ENCODE measurements around the gene TERT. TPM values are rescaled to one million over a fixed set of nuclear protein-coding genes. Genes with fewer than 3 reads are reported as not detected.
"Not testable (repeated sequence)": the region's sequence is repeated elsewhere in the genome, so short reads cannot be mapped to it uniquely, and the experiment has no call there.

The TERT gene
- total and polyA plus RNA-seq, 12 donors: not detected

GRCh38 chr5:1268056-1268455, 26.8 kb downstream of the TERT start:
- H3K27me3 ChIP-seq: no peaks in the 10 kb centered on the region
- H3K4me3 ChIP-seq: no peak overlapping the region
- peaks cover 0 to 11% (median 0%) of the 10 kb centered on the region in 11 donors for H3K9me3 ChIP-seq
- no peaks in the 10 kb centered on the region for H3K4me1 ChIP-seq
- TF ChIP-seq, protein P1, sequence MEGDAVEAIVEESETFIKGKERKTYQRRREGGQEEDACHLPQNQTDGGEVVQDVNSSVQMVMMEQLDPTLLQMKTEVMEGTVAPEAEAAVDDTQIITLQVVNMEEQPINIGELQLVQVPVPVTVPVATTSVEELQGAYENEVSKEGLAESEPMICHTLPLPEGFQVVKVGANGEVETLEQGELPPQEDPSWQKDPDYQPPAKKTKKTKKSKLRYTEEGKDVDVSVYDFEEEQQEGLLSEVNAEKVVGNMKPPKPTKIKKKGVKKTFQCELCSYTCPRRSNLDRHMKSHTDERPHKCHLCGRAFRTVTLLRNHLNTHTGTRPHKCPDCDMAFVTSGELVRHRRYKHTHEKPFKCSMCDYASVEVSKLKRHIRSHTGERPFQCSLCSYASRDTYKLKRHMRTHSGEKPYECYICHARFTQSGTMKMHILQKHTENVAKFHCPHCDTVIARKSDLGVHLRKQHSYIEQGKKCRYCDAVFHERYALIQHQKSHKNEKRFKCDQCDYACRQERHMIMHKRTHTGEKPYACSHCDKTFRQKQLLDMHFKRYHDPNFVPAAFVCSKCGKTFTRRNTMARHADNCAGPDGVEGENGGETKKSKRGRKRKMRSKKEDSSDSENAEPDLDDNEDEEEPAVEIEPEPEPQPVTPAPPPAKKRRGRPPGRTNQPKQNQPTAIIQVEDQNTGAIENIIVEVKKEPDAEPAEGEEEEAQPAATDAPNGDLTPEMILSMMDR (IDR thresholded peaks at IDR 0.05): no peak
- ATAC-seq: no peak
- WGBS, 2 donors: 88 to 89% methylated on average over 13 of the region's 13 CpGs
- H3K27ac ChIP-seq: no peak overlapping the region
- intact Hi-C loops (cut with DNase I): no loop called here
- no peaks in the 10 kb centered on the region for H3K36me3 ChIP-seq
- DNase-seq: no peak

DNA sequence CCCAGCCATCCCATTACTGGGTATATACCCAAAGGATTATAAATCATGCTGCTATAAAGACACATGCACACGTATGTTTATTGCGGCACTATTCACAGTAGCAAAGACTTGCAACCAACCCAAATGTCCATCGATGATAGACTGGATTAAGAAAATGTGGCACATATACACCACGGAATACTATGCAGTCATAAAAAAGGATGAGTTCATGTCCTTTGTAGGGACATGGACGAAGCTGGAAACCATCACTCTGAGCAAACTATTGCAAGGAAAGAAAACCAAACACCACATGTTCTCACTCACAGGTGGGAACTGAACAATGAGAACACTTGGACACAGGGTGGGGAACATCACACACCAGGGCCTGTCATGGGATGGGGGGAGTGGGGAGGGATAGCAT, 27.4 kb downstream of the TERT start:
- H3K27ac ChIP-seq; H3K27me3 ChIP-seq; H3K4me3 ChIP-seq; DNase-seq; intact Hi-C loops (cut with DNase I); ATAC-seq; H3K36me3 ChIP-seq; H3K4me1 ChIP-seq: not testable (repeated sequence)
- WGBS, 2 donors: 90 to 92% methylated on average over 5 of the region's 5 CpGs
- peaks cover 0 to 17% (median 5%) of the 10 kb centered on the region in 11 donors for H3K9me3 ChIP-seq

GRCh38 chr5:1266791-1267190, 28.1 kb downstream of the TERT start:
- H3K27ac ChIP-seq: no peak overlapping the region
- H3K4me1 ChIP-seq: no peaks in the 10 kb centered on the region
- WGBS, 2 donors: 84 to 86% methylated on average over 9 of the region's 9 CpGs
- H3K4me3 ChIP-seq: no peak overlapping the region
- H3K9me3 ChIP-seq: peaks cover 0 to 24% (median 12%) of the 10 kb centered on the region in 11 donors
- no peaks in the 10 kb centered on the region for H3K36me3 ChIP-seq
- no peak for DNase-seq
- no peak for ATAC-seq
- H3K27me3 ChIP-seq: no peaks in the 10 kb centered on the region
- TF ChIP-seq, protein P1 (IDR thresholded peaks at IDR 0.05): no peak
- intact Hi-C loops (cut with DNase I): no loop called here

GRCh38 chr5:1265461-1266455, 29.1 kb downstream of the TERT start:
- DNase-seq: no peak
- TF ChIP-seq, protein P1 (IDR thresholded peaks at IDR 0.05): no peak
- intact Hi-C loops (cut with DNase I): no loop called here
- H3K27me3 ChIP-seq: no peaks in the 10 kb centered on the region
- H3K36me3 ChIP-seq: no peaks in the 10 kb centered on the region
- H3K4me1 ChIP-seq: no peaks in the 10 kb centered on the region
- no peak overlapping the region for H3K27ac ChIP-seq
- peaks cover 0 to 34% (median 18%) of the 10 kb centered on the region in 11 donors for H3K9me3 ChIP-seq
- ATAC-seq: no peak
- WGBS, 2 donors: 88 to 89% methylated on average over 39 to 40 of the region's 40 CpGs
- H3K4me3 ChIP-seq: no peak overlapping the region

GRCh38 chr5:1265026-1265425, 29.8 kb downstream of the TERT start:
- 82 to 83% methylated on average over 15 of the region's 15 CpGs for WGBS, 2 donors
- no peak for ATAC-seq
- Histone ChIP-seq H3K9me3 (peaks cover 0 to 37% (median 18%) of the 10 kb centered on the region in 11 donors), H3K4me3 (no peak overlapping the region), H3K4me1 (no peaks in the 10 kb centered on the region), H3K27me3 (no peaks in the 10 kb centered on the region), H3K36me3 (no peaks in the 10 kb centered on the region), H3K27ac (no peak overlapping the region)
- DNase-seq: no peak
- intact Hi-C loops (cut with DNase I): no loop called here
- TF ChIP-seq, protein P1 (IDR thresholded peaks at IDR 0.05): no peak

All from heart right ventricle (tissue), 16 donors.